Activated B cell treated with CpG ODN at 0.5 μM for 24 hours (primary cell): ENCODE results near the gene AFF3. TPM values are rescaled to one million over a fixed set of nuclear protein-coding genes. Genes with fewer than 3 reads are reported as not detected.
A peak's percentile ranks its signal among the peaks of the same experiment; 100 is the strongest.

ENCODE experiments used
- ATAC-seq: fragments of 200-7000 bp; cut with Tn5 transposase; one replicate; pipeline ENCODE4 v1.10.0; 2021; ENCODE audit warnings: low read depth, mild to moderate bottlenecking, moderate library complexity
- CTCF ChIA-PET: fragments of 350-600 bp; sonication (Branson Sonifier 250); formaldehyde crosslinking; loops from one replicate; lab custom pipeline; 2021; ENCODE audit warnings: antibody characterized with exemption; lab: Charles Lee
- POLR2A ChIA-PET: fragments of 350-600 bp; sonication (Branson Sonifier 250); formaldehyde crosslinking; loops from one replicate; lab custom pipeline; 2021; ENCODE audit warnings: antibody characterized with exemption; lab: Charles Lee
- DNase-seq: peaks from one replicate; pipeline ENCODE4 v3.0.0; 2022
- H3K27ac Mint-ChIP-seq: one replicate; pipeline ENCODE4 v1.8.0; 2020; ENCODE audit warnings: mixed read lengths
- H3K27me3 Mint-ChIP-seq: one replicate; pipeline ENCODE4 v1.8.0; 2021; ENCODE audit warnings: mixed read lengths
- H3K36me3 Mint-ChIP-seq: one replicate; pipeline ENCODE4 v1.8.0; 2021; ENCODE audit warnings: low read depth, mixed read lengths
- H3K4me1 Mint-ChIP-seq: one replicate; pipeline ENCODE4 v1.8.0; 2021; ENCODE audit warnings: mixed read lengths
- H3K4me3 Mint-ChIP-seq: one replicate; pipeline ENCODE4 v1.8.0; 2020; ENCODE audit warnings: mild to moderate bottlenecking, mixed read lengths
- H3K9me3 Mint-ChIP-seq: one replicate; pipeline ENCODE4 v1.8.0; 2020; ENCODE audit warnings: mixed read lengths
- CTCF ChIP-seq: fragments of 200-600 bp; IDR thresholded peaks from one replicate; pipeline ENCODE4 v1.8.0; 2022; ENCODE audit warnings: antibody characterized with exemption, mild to moderate bottlenecking
- intact Hi-C: fragments of 100-400 bp; cut with micrococcal nuclease; formaldehyde crosslinking; loops from one replicate; pipeline ENCODE4 v1.15.1; 2024
- total RNA-seq: library from RNA; stranded (reverse); gene quantifications from 2 replicates; pipeline ENCODE4 v1.2.3, GENCODE V29; 2022

The AFF3 gene
- total RNA-seq, 1 donor from 2014 or later: 271 TPM

- peaks cover 46% of the 10 kb centered on the region for H3K4me1 Mint-ChIP-seq
These were observed 108.4 kb downstream of the AFF3 start for GRCh38 chr2:100033976-100034375.

DNA sequence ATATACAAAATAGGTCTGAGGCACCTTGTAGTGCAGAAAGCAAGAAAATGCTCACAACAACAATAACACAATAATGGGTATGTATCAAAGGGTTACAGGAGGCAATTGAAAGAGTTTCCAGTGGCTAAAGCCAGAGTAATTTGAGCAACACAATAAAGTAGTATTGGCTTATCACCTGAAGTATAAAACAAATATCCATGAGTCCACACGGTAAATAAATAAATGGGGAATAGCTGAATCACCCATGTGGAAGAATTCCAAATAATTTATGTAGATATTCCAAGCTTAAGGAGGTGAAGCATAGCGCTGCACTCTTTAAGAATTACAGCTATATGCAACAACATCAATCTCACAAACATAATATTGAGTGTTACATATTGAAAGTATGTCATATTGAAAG is 110.8 kb downstream of the AFF3 start:
- peaks cover 35% of the 10 kb centered on the region for H3K36me3 Mint-ChIP-seq
- peak overlapping the region; percentile 50 for H3K27ac Mint-ChIP-seq
- DNase-seq (no peak), ATAC-seq (no peak)
- no peaks in the 10 kb centered on the region for H3K27me3 Mint-ChIP-seq
- intact Hi-C loops: no loop called here
- ChIA-PET POLR2A (interaction anchor here (0.5 to 0.7 kb wide), 2 partner anchors 17 to 96 kb away, joined by 4 to 8 read pairs; no protein-coding TSS in a partner anchor), CTCF (no interaction called here)
- TF ChIP-seq CTCF: no peak
- no peak overlapping the region for H3K4me3 Mint-ChIP-seq
- H3K9me3 Mint-ChIP-seq: no peaks in the 10 kb centered on the region
- peaks cover 59% of the 10 kb centered on the region for H3K4me1 Mint-ChIP-seq

More at GRCh38 chr2:100033976-100034375, 108.4 kb downstream of the AFF3 start:
- DNase-seq (no peak), ATAC-seq (no peak)
- POLR2A ChIA-PET: no interaction called here
- intact Hi-C loops: no loop called here
- no peak for TF ChIP-seq CTCF
- Mint-ChIP-seq H3K27me3 (no peaks in the 10 kb centered on the region), H3K4me3 (no peak overlapping the region), H3K27ac (no peak overlapping the region), H3K9me3 (no peaks in the 10 kb centered on the region), H3K36me3 (peaks cover 37% of the 10 kb centered on the region)
- CTCF ChIA-PET: interaction anchor here (0.8 kb wide), 1 partner anchor 11 kb away, joined by 3 read pairs; no protein-coding TSS in a partner anchor

DNA sequence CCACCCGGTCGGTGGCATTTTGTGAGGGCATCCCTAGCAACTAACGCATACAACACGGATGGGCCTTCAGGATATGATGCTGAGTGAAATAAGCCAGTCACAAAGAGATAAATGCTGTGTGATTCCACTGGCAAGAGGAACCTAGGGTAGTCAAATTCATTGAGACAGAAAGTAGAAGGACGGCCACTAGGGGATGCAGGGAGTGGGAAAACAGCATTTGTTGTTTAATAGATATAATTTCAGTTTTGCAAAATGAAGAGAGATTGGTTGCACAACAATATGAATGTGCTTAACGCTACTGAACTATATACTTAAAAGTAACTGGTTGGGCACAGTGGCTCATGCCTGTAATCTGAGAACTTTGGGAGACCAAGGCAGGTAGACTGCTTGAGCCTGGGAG is 112.9 kb downstream of the AFF3 start:
- POLR2A ChIA-PET: no interaction called here
- H3K4me3 Mint-ChIP-seq: no peak overlapping the region
- H3K27me3 Mint-ChIP-seq: no peaks in the 10 kb centered on the region
- H3K4me1 Mint-ChIP-seq: peaks cover 53% of the 10 kb centered on the region
- no peak overlapping the region for H3K27ac Mint-ChIP-seq
- ATAC-seq (no peak), DNase-seq (no peak)
- intact Hi-C loops: no loop called here
- H3K9me3 Mint-ChIP-seq: peaks cover 3% of the 10 kb centered on the region
- H3K36me3 Mint-ChIP-seq: peaks cover 50% of the 10 kb centered on the region
- CTCF ChIA-PET: no interaction called here
- TF ChIP-seq CTCF: no peak

- intact Hi-C loops: no loop called here
- Mint-ChIP-seq H3K9me3 (peaks cover 3% of the 10 kb centered on the region), H3K27me3 (no peaks in the 10 kb centered on the region), H3K36me3 (peaks cover 54% of the 10 kb centered on the region), H3K4me1 (peaks cover 59% of the 10 kb centered on the region), H3K27ac (peak overlapping the region; percentile 41), H3K4me3 (no peak overlapping the region)
- no peak for ATAC-seq
- POLR2A ChIA-PET: no interaction called here
- no peak for DNase-seq
- CTCF ChIA-PET: interaction anchor here (1.2 kb wide), 1 partner anchor 120 kb away, joined by 3 read pairs; the partner anchor contains the start of gene AFF3
- TF ChIP-seq CTCF: no peak
These were observed 120.5 kb downstream of the AFF3 start for GRCh38 chr2:100021791-100022340.

GRCh38 chr2:100019499-100019898 is 122.9 kb downstream of the AFF3 start:
- no peak for TF ChIP-seq CTCF
- intact Hi-C loops: no loop called here
- Mint-ChIP-seq H3K36me3 (peaks cover 39% of the 10 kb centered on the region), H3K27ac (peak overlapping the region; percentile 50), H3K27me3 (no peaks in the 10 kb centered on the region), H3K9me3 (no peaks in the 10 kb centered on the region), H3K4me3 (no peak overlapping the region), H3K4me1 (peaks cover 45% of the 10 kb centered on the region)
- no peak for ATAC-seq
- DNase-seq: no peak
- ChIA-PET CTCF (no interaction called here), POLR2A (no interaction called here)
